Esophagus squamous epithelium (tissue), 4 donors: ENCODE measurements around the gene B3GALT4.

Experiments
- CTCF ChIP-seq, 6 experiments: fragments of 450-650 bp in 4 of 6; fragments of 200-600 bp in 2 of 6; sonication (generic) in 2 of 6; IDR thresholded peaks; one replicate each; pipeline ENCODE4 v1.5.1; 2016 to 2019; ENCODE audit warnings: antibody characterized with exemption in 6 of 6, mild to moderate bottlenecking in 4 of 6, moderate library complexity in 4 of 6
- POLR2A ChIP-seq, 4 donors: fragments of 450-650 bp; IDR thresholded peaks; one replicate each; pipeline ENCODE4 v1.6.1; 2017; ENCODE audit warnings: antibody characterized with exemption in 4 of 4, mild to moderate bottlenecking in 4 of 4, moderate library complexity in 3 of 4

- no peak for TF ChIP-seq CTCF (IDR thresholded peaks at IDR 0.05)
- no peak for TF ChIP-seq POLR2A (IDR thresholded peaks at IDR 0.05)
Measured at GRCh38 chr6:33316603-33317418, 39.9 kb downstream of the B3GALT4 start.
